Measurements from ENCODE around the gene MCM5. TPM values are rescaled to one million over a fixed set of nuclear protein-coding genes. Genes with fewer than 3 reads are reported as not detected.
"Not testable (repeated sequence)": the region's sequence is repeated elsewhere in the genome, so short reads cannot be mapped to it uniquely, and the experiment has no call there.

Gene MCM5
- total RNA-seq, 1 donor = 21.3 TPM

GRCh38 chr22:35457729-35458546, 58.0 kb downstream of the MCM5 start:
- H3K9me3 ChIP-seq (ENCODE audit: low read depth, low read length) = no peaks in the 10 kb centered on the region
- no peak overlapping the region for H3K4me3 ChIP-seq (ENCODE audit: low read length)
- no peaks in the 10 kb centered on the region for H3K4me1 ChIP-seq (ENCODE audit: insufficient read depth, low read length)
- H3K27me3 ChIP-seq (ENCODE audit: insufficient read depth, low read length) = no peaks in the 10 kb centered on the region

GRCh38 chr22:35458547-35459422, 58.8 kb downstream of the MCM5 start:
- Histone ChIP-seq H3K27me3 (ENCODE audit: insufficient read depth, low read length) (no peaks in the 10 kb centered on the region), H3K4me1 (ENCODE audit: insufficient read depth, low read length) (no peaks in the 10 kb centered on the region), H3K4me3 (ENCODE audit: low read length) (no peak overlapping the region), H3K9me3 (ENCODE audit: low read depth, low read length) (no peaks in the 10 kb centered on the region)

DNA sequence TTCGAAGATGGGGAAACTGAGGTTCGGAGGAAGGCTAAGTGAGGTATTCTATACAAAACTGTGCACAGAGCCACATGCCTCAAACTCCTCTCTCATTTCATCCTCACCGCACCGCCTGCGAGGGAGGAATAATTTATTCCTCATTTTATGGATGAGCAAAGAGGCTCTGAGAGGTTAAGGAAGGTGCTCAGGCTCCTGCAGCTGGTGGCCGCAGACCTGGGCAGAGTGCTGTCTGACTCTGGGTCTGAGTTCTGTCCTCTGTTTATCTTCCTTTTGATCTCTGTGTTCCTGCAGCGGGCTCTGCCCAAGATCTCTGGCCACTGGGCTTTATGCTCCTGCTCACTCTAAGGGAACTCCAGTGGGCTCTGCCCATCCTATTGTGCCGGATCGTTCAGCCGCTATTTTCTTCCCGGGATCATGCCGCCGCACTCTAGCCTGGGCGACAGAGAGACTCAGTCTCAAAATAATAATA, 59.5 kb downstream of the MCM5 start:
- no peaks in the 10 kb centered on the region for H3K9me3 ChIP-seq (ENCODE audit: low read depth, low read length)
- no peaks in the 10 kb centered on the region for H3K4me1 ChIP-seq (ENCODE audit: insufficient read depth, low read length)
- no peaks in the 10 kb centered on the region for H3K27me3 ChIP-seq (ENCODE audit: insufficient read depth, low read length)
- H3K4me3 ChIP-seq (ENCODE audit: low read length) = no peak overlapping the region

DNA sequence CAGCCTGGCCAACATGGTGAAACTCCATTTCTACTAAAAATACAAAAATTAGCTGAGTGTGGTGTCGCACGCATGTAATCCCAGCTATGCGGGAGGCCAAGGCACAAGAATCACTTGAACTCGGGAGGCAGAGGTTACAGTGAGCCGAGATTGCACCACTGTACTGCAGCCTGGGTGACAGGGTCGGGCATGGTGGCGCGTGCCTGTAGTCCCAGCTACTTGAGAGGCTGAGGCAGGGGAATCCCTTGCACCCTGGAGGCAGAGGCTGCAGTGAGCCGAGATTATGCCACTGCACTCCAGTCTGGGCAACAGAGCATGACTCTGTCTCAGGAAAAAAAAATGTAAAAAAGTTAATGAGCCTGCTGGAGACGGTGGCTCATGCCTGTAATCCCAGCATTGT, 60.0 kb downstream of the MCM5 start:
- not testable (repeated sequence) for H3K4me3 ChIP-seq (ENCODE audit: low read length); H3K9me3 ChIP-seq (ENCODE audit: low read depth, low read length); H3K27me3 ChIP-seq (ENCODE audit: insufficient read depth, low read length); H3K4me1 ChIP-seq (ENCODE audit: insufficient read depth, low read length)

DNA sequence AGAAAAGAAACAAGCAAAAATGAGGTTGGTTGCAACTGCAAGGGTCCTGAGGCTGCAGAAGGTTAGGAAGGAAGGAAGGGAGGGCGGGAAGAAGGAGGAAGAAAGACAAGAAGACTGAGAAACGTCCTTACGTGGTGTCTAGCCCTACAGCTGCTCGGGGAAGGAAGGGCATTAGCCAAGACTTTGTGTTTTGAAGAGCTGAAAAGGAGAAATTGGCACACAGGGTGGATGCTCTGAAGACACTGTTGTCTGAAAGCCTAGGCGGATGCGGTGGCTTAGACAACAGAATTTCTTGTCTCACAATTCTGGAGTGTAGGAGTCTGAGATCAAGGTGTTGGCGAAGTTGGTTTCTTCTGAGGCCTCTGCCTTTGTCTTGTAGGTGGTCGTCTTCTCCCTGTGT, 60.7 kb downstream of the MCM5 start:
- H3K4me3 ChIP-seq (ENCODE audit: low read length) = no peak overlapping the region
- no peaks in the 10 kb centered on the region for H3K4me1 ChIP-seq (ENCODE audit: insufficient read depth, low read length)
- no peaks in the 10 kb centered on the region for H3K9me3 ChIP-seq (ENCODE audit: low read depth, low read length)
- H3K27me3 ChIP-seq (ENCODE audit: insufficient read depth, low read length) = no peaks in the 10 kb centered on the region

GRCh38 chr22:35462498-35463230, 62.7 kb downstream of the MCM5 start:
- Histone ChIP-seq H3K27me3 (ENCODE audit: insufficient read depth, low read length) (no peaks in the 10 kb centered on the region), H3K9me3 (ENCODE audit: low read depth, low read length) (no peaks in the 10 kb centered on the region), H3K4me1 (ENCODE audit: insufficient read depth, low read length) (no peaks in the 10 kb centered on the region), H3K4me3 (ENCODE audit: low read length) (no peak overlapping the region)

DNA sequence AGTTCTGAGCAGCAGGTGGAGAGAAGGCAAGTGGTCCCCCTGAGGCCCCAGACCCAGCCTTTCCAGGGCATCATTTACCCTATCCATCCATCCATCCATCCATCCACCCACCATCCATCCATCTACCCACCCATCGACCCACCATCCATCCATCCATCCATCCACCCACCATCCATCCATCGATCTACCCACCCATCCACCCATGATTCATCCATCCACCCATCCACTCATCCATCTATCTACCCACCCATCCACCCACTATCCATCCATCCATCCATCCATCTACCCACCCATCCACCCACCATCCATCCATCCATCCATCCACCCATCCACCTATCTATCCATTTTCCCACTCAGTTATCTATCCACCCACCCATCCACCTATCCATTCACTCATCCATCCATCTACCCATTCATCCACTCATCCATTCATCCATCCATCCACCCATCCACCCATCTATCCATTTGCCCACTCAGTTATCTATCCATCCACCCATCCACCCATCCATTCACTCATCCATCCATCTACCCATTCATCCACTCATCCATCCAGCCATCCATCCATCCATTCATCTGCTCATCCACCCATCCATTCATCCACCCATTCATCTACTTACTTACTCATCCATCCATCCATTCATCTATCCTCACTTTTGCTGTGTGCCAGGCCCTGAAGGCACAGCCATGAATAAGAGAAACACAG, 63.4 kb downstream of the MCM5 start:
- Histone ChIP-seq H3K27me3 (ENCODE audit: insufficient read depth, low read length) (no peaks in the 10 kb centered on the region), H3K4me3 (ENCODE audit: low read length) (no peak overlapping the region), H3K9me3 (ENCODE audit: low read depth, low read length) (no peaks in the 10 kb centered on the region), H3K4me1 (ENCODE audit: insufficient read depth, low read length) (no peaks in the 10 kb centered on the region)

DNA sequence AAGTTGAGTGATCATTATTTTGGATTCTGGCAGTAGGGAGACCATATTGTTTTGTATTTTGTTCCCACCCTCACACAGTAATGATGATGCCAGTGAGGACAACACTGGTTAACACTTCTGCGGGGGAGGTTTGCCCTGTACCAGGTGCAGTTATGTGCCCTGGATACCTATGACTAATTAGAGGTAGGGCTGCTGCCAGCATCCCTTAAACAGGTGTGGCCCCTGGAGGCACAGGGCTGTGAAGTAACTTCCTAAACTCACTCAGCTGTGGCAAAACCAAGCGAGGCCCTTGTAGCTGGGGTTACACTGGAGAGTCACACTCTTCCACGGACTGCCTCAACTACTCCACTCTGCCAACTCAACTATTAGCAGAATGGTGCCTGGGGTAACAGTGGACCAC, 64.5 kb downstream of the MCM5 start:
- no peaks in the 10 kb centered on the region for H3K4me1 ChIP-seq (ENCODE audit: insufficient read depth, low read length)
- H3K27me3 ChIP-seq (ENCODE audit: insufficient read depth, low read length) = no peaks in the 10 kb centered on the region
- no peaks in the 10 kb centered on the region for H3K9me3 ChIP-seq (ENCODE audit: low read depth, low read length)
- H3K4me3 ChIP-seq (ENCODE audit: low read length) = no peak overlapping the region

GRCh38 chr22:35465109-35465701, 65.3 kb downstream of the MCM5 start:
- no peaks in the 10 kb centered on the region for H3K27me3 ChIP-seq (ENCODE audit: insufficient read depth, low read length)
- no peaks in the 10 kb centered on the region for H3K9me3 ChIP-seq (ENCODE audit: low read depth, low read length)
- H3K4me3 ChIP-seq (ENCODE audit: low read length) = no peak overlapping the region
- no peaks in the 10 kb centered on the region for H3K4me1 ChIP-seq (ENCODE audit: insufficient read depth, low read length)

- Histone ChIP-seq H3K9me3 (ENCODE audit: low read depth, low read length) (no peaks in the 10 kb centered on the region), H3K27me3 (ENCODE audit: insufficient read depth, low read length) (no peaks in the 10 kb centered on the region), H3K4me1 (ENCODE audit: insufficient read depth, low read length) (no peaks in the 10 kb centered on the region), H3K4me3 (ENCODE audit: low read length) (no peak overlapping the region)
Measured at GRCh38 chr22:35467681-35468434, 67.9 kb downstream of the MCM5 start.

DNA sequence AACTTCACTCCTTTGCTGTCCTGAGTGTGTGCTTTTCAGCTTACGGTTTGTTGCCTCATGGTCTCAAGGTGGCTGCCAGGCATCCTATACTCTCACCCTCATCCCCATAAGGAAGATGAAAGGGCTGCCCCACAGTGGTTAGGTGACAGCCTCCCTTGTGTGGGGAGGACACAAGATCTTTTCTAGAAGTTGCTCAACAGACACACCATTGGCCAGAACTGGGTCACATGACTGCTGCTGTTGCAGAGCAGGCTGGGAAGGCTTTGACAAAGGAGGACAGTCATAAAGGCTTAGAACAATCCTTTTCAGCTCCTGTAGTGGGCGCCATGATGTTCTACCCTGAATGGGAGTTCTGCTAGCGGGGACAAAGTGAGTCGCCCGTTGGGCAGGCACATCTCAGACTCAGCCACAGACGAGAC, 71.0 kb downstream of the MCM5 start:
- Histone ChIP-seq H3K4me1 (ENCODE audit: insufficient read depth, low read length) (no peaks in the 10 kb centered on the region), H3K27me3 (ENCODE audit: insufficient read depth, low read length) (no peaks in the 10 kb centered on the region), H3K9me3 (ENCODE audit: low read depth, low read length) (no peaks in the 10 kb centered on the region), H3K4me3 (ENCODE audit: low read length) (no peak overlapping the region)

GRCh38 chr22:35471566-35471965, 71.6 kb downstream of the MCM5 start:
- H3K4me1 ChIP-seq (ENCODE audit: insufficient read depth, low read length); H3K4me3 ChIP-seq (ENCODE audit: low read length); H3K27me3 ChIP-seq (ENCODE audit: insufficient read depth, low read length); H3K9me3 ChIP-seq (ENCODE audit: low read depth, low read length): not testable (repeated sequence)

DNA sequence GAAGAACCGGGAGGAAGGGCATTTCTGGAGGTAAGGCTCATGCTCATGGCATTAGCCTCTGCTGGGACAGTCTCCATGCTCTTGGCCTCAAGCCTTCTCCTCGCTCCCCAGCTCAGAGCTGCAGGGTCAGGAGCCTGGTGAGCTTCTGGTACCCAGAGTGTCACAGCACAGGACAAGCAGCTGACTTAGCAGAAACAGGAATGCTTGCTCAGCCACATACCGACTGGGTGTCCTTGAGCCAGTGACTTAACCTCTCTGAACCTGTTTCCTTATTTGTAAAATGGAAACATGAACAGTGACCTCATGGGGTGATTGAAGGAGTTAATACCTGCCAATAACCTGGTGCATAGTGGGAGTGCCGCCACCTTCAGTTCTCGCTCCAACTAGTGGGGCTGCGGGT, 72.5 kb downstream of the MCM5 start:
- Histone ChIP-seq H3K4me3 (ENCODE audit: low read length) (no peak overlapping the region), H3K4me1 (ENCODE audit: insufficient read depth, low read length) (peaks cover 5% of the 10 kb centered on the region), H3K27me3 (ENCODE audit: insufficient read depth, low read length) (peaks cover 4% of the 10 kb centered on the region), H3K9me3 (ENCODE audit: low read depth, low read length) (no peaks in the 10 kb centered on the region)

DNA sequence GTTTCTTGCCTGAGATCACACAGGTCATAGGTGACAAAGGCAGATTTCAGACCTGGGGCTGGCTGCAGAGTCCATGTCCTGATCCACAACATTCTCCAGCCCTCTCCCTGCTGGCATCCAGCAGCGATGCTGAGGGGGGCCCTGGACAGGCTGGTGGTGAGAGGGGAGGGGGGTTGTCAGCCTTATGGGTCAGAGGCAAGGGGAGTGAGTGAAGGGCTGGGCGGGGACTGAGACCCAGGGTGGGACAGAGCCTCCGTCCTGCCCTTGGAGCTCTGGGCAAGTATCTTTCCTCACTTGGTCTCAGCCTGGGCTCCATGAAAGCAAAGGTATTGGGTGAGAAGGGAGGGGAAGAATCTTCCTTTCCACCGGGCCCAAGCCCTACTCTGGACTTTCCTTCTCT, 74.0 kb downstream of the MCM5 start:
- Histone ChIP-seq H3K4me1 (ENCODE audit: insufficient read depth, low read length) (peaks cover 14% of the 10 kb centered on the region), H3K27me3 (ENCODE audit: insufficient read depth, low read length) (peaks cover 4% of the 10 kb centered on the region), H3K9me3 (ENCODE audit: low read depth, low read length) (no peaks in the 10 kb centered on the region), H3K4me3 (ENCODE audit: low read length) (no peak overlapping the region)
